Left ventricle myocardium inferior (tissue), 1 donor: ENCODE data around the gene ACTMAP. TPM values are rescaled to one million over a fixed set of nuclear protein-coding genes. Genes with fewer than 3 reads are reported as not detected.
A peak's percentile ranks its signal among the peaks of the same experiment; 100 is the strongest.

ENCODE experiments used
- DNase-seq: peaks from one replicate; pipeline ENCODE4 v3.0.0-alpha.2; 2020
- H3K27ac ChIP-seq: fragments of 200-600 bp; replicated peaks from 2 replicates; pipeline ENCODE4 v1.8.0; 2021
- H3K27me3 ChIP-seq: fragments of 200-600 bp; 2 replicates; pipeline ENCODE4 v1.8.0; 2021; ENCODE audit warnings: low read depth
- H3K36me3 ChIP-seq: fragments of 200-600 bp; 2 replicates; pipeline ENCODE4 v1.8.0; 2021
- H3K4me1 ChIP-seq: fragments of 200-600 bp; 2 replicates; pipeline ENCODE4 v1.8.0; 2021
- H3K4me3 ChIP-seq: fragments of 200-600 bp; 2 replicates; pipeline ENCODE4 v1.8.0; 2021; ENCODE audit warnings: mild to moderate bottlenecking, moderate library complexity
- H3K9me3 ChIP-seq: fragments of 200-600 bp; replicated peaks from 2 replicates; pipeline ENCODE4 v1.8.0; 2021
- intact Hi-C: fragments of 100-400 bp; cut with micrococcal nuclease; formaldehyde crosslinking; loops from one replicate; pipeline ENCODE4 v1.11.0; 2022
- total RNA-seq: library from RNA; stranded (reverse); fragmentation: NEBNext Ultra II Directional; extraction: Animal tissue kit (Norgen Biotek cat#: 25700); gene quantifications from one replicate; pipeline ENCODE4 v1.2.1, GENCODE V29; 2021
- TF ChIP-seq, protein P1 (sequence below): fragments of 200-600 bp; IDR thresholded peaks from 2 replicates; pipeline ENCODE4 v1.8.0; 2021; ENCODE audit warnings: antibody characterized with exemption, mild to moderate bottlenecking, borderline replicate concordance
- donor health status: DM: no; HTN: yes; CAD: no; lungs with severe emphysema.

Gene ACTMAP
- total RNA-seq, 1 donor from 2014 or later, result 7.4 TPM

DNA sequence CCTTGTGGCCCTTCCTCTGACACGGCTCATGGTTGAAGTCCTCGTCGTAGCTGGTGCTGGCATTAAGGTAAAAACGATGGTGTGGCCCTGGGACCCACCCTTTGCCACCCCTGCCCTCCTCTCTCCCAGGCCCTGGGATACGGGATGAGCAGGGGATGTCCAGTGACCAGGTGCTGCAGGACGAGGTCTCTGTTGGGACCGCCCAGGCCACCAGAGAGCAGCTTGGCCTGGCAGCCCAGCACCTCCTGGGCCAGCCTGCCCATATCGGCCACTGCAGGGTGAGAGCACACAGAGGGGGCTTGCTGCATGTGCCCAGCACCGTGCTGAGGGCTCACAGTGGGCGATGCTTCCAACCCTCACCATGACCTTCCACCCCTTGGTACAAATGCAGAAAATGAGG lies 6.4 kb downstream of the ACTMAP start:
- H3K27me3 ChIP-seq, result no peaks in the 10 kb centered on the region
- peaks cover 45% of the 10 kb centered on the region for H3K4me1 ChIP-seq
- peaks cover 11% of the 10 kb centered on the region for H3K36me3 ChIP-seq
- TF ChIP-seq, protein P1, sequence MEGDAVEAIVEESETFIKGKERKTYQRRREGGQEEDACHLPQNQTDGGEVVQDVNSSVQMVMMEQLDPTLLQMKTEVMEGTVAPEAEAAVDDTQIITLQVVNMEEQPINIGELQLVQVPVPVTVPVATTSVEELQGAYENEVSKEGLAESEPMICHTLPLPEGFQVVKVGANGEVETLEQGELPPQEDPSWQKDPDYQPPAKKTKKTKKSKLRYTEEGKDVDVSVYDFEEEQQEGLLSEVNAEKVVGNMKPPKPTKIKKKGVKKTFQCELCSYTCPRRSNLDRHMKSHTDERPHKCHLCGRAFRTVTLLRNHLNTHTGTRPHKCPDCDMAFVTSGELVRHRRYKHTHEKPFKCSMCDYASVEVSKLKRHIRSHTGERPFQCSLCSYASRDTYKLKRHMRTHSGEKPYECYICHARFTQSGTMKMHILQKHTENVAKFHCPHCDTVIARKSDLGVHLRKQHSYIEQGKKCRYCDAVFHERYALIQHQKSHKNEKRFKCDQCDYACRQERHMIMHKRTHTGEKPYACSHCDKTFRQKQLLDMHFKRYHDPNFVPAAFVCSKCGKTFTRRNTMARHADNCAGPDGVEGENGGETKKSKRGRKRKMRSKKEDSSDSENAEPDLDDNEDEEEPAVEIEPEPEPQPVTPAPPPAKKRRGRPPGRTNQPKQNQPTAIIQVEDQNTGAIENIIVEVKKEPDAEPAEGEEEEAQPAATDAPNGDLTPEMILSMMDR, result no peak
- no peak for DNase-seq
- no peaks in the 10 kb centered on the region for H3K9me3 ChIP-seq
- no peak overlapping the region for H3K27ac ChIP-seq
- intact Hi-C loops, result no loop called here
- H3K4me3 ChIP-seq, result no peak overlapping the region

DNA sequence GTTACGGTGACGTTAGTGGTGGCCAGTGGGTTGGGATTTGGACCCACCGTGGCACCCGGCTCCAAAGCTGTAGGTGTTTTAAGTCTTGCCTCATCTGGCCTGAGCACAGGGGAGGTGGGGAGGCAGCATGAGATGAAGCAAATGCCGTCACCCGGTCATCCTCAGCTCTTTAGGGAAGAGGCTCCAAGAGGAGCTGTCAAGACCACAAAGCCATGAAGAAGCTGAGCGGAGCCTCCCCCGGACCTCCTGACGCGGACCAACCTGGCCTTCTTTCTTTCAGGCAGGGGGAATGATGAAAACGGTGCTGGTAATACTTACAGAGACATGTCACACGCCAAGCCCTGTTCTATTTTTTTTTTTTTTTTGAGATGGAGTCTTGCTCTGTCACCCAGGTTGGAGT lies 7.4 kb downstream of the ACTMAP start:
- DNase-seq, result no peak
- Histone ChIP-seq H3K36me3 (peaks cover 22% of the 10 kb centered on the region), H3K27ac (no peak overlapping the region), H3K4me1 (peaks cover 36% of the 10 kb centered on the region), H3K27me3 (no peaks in the 10 kb centered on the region), H3K4me3 (no peak overlapping the region), H3K9me3 (no peaks in the 10 kb centered on the region)
- TF ChIP-seq, protein P1, result no peak
- intact Hi-C loops, result no loop called here

DNA sequence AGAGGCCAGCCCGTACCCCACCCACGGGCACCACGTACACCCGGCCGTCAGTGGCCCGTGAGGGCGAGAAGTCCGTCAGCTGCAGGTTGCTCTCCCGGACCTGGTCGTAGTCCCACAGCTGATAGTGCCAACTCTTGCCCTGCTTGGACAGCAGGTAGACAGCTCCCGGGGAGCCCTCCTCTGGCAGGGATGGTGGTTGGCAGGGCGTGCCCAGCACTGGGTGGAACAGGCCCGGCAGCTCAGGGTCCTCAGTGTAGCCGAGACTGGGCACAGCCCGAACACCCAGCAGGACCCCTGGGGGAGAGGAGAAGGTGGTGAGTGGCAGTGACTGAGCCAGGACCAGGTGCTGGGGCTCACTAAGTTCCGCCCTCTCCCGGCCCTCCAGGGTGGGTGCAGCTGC lies 7.8 kb downstream of the ACTMAP start:
- no peaks in the 10 kb centered on the region for H3K27me3 ChIP-seq
- no peak for DNase-seq
- peaks cover 36% of the 10 kb centered on the region for H3K4me1 ChIP-seq
- intact Hi-C loops, result no loop called here
- TF ChIP-seq, protein P1, result no peak
- no peak overlapping the region for H3K4me3 ChIP-seq
- H3K9me3 ChIP-seq, result no peaks in the 10 kb centered on the region
- no peak overlapping the region for H3K27ac ChIP-seq
- H3K36me3 ChIP-seq, result peaks cover 26% of the 10 kb centered on the region

DNA sequence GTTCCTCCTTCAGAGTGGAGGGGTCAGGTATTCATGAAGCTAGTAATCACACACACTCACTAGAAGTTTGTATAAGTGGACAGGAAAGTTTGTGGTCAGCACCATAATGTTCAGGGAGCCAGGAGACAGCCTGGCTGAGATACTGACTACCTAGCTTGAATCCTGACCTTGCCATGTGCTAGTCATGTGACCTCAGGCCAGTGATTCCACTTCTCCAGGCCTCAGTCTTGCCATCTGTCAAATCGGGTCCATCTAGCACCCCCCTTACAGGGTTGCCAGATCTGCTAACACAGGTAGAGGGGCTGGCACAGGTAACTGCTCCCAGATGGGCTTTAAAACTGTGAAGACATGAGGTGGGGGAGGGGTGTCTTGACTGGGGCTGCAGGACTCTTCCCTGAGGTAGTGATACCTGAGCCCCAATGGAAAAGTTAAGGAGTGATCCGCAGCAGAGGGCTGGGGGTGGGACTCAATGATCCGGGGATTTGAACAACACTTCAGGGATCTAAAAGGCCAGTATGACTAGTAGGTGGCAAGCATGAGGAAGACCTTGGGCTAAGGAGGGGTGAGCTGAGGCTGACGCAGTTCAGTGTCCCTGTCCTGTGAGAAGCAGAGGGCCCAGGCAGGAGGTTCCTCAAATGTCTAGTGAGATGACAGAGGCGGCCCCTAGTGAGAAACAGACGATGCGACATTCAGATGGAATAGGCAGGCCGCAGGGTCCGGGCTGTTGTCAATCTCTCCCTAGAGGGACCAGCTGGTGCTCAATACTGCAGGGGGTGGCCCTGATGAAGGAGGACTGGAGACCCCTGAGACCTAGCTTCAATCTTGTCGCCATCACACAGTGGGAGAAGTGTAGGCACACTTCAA lies 8.5 kb downstream of the ACTMAP start:
- TF ChIP-seq, protein P1, result no peak
- peaks cover 42% of the 10 kb centered on the region for H3K4me1 ChIP-seq
- no peaks in the 10 kb centered on the region for H3K9me3 ChIP-seq
- H3K27ac ChIP-seq, result peak overlapping the region; percentile 75
- no peaks in the 10 kb centered on the region for H3K27me3 ChIP-seq
- no peak overlapping the region for H3K4me3 ChIP-seq
- DNase-seq, result no peak
- intact Hi-C loops, result no loop called here
- H3K36me3 ChIP-seq, result peaks cover 33% of the 10 kb centered on the region

DNA sequence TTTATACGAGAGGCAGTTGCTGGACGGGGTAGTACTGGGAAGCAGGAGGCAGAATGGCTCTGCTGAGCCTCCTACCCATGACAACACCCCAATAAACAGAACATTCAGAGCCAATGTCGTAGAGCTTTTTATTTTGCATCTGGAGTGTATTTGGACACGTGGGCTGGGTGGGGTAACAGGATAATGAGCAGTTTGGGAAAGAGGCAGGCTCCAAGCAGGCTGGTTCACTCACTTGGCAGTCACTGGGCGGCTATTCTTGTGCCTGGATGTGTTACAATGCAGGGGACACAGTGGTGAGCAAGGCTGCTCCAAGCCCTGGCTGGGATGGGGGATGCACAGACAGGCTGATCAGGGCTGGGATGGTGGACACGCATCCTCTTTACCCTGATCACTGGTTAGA lies 9.5 kb downstream of the ACTMAP start:
- H3K4me3 ChIP-seq, result no peak overlapping the region
- H3K36me3 ChIP-seq, result peaks cover 43% of the 10 kb centered on the region
- no peaks in the 10 kb centered on the region for H3K27me3 ChIP-seq
- no peaks in the 10 kb centered on the region for H3K9me3 ChIP-seq
- peak; percentile 52 for DNase-seq
- H3K4me1 ChIP-seq, result peaks cover 46% of the 10 kb centered on the region
- intact Hi-C loops, result no loop called here
- peak overlapping the region; percentile 75 for H3K27ac ChIP-seq
- TF ChIP-seq, protein P1, result no peak
